Activated CD8-positive, alpha-beta memory T cell treated with anti-CD3 and anti-CD28 coated beads, Interleukin-2, amount 50 U/mL, for 4 hours (primary cell): ENCODE data around the gene IPO4.
A peak's percentile ranks its signal among the peaks of the same experiment; 100 is the strongest.

Source experiments
- DNase-seq: peaks from one replicate; pipeline ENCODE4 v3.0.0-alpha.2; 2020

IPO4 gene

DNA sequence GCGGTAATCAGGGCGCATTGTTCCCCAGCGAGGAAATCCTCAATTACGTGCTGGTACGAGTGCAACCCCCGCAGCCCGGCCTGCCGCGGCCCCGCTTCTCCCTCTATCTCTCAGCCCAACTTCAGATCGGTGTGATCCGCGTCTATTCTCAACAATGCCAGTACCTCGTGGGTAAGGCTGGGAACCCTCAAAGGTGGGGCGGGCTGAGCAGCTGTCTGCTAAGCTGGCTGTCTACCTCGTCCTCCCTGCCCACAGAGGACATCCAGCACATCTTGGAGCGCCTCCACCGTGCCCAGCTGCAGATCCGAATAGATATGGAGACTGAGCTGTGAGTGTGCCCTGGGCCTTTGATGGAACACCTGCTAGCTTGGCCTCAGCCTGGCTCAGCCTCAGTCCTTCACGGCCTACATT lies 15.7 kb downstream of the IPO4 start:
- DNase-seq: no peak

GRCh38 chr14:24172261-24172860 lies 16.3 kb downstream of the IPO4 start:
- no peak for DNase-seq

DNA sequence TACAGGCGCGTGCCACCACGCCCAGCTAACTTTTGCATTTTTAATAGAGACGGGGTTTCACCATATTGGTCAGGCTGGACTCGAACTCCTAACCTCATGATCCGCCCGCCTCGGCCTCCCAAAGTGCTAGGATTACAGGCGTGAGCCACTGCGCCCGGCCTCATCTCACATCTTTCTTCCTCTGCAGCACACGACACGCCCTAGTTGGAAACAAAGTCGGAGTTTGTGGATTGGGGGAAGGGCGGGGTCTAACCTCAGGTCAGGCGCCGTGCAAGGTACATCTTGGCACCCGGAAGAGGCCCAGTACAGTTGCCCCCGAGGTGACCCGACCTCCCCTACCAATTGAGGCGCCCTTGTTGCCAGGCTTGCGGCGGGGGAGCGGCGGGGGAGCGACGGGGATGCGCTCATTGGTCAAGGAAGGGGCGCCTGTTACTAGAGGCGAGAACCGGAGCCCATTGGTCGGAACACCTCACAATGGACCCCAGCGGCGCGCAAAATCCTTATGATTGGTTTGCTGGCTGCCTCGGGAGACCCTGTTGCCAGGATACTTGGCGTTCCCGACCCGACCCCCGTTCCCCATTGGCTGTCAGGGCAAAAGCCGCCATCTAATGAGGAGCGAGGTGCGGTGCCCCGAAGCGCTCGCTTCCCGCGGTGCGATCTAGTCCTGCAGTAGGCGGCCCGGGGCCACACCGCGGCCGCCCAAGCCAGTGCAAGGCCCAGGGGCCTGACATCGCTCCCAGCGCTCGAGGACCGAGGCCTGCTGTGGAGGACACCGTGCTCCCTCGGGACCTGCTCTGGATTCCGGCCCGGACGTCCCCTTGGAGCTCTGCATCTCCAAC lies 17.0 kb downstream of the IPO4 start, which contains the start of gene REC8:
Gene REC8 (plus strand): TSS at position 659 of the 839 bp plus-strand sequence. CDS start 473 bp downstream, outside the sequence.
- peak; percentile 61 for DNase-seq

DNA sequence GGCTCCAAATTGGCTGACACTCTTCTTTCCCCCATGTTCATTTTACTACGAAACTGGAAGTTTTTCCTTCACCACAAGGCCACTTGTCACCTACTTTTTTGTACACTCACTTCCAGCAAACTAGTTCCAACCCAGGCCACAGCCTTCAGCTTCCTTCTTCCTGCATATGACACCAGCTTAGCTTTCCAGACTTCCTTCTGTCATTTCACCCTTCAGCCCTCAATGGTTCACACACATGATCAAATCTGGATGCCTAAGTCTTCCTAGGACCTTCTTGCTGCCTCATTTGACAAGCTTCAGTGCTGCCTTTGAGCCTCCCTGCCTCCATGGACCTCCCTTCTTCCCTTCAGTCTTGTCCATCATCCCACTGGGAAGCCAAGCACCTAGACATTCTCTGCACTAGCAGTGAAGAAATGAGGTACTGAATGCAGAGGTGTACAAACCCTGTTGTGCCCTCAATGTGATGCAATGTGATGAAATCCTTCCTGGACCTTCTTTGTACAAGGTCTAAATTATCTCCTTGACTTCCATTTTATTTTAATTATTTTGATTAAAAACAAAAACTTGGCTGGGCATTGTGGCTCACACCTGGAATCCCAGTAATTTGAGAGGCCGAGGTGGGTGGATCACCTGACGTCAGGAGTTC lies 21.0 kb downstream of the IPO4 start:
- DNase-seq: no peak

DNA sequence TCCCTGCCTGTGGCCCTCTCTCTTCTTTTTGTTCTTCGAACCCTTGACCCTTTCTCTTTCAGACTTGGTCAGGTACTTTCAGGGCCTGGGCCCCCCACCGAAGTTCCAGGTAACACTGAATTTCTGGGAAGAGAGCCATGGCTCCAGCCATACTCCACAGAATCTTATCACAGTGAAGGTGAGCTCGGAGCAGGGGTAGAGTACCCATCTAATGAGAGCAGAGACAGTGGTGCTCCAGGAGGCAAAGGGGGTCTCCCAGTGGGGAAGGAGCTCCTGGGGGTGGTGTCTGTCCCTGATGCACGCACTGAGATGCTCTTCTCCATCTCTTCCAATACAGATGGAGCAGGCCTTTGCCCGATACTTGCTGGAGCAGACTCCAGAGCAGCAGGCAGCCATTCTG lies 22.8 kb downstream of the IPO4 start:
- DNase-seq: no peak

DNA sequence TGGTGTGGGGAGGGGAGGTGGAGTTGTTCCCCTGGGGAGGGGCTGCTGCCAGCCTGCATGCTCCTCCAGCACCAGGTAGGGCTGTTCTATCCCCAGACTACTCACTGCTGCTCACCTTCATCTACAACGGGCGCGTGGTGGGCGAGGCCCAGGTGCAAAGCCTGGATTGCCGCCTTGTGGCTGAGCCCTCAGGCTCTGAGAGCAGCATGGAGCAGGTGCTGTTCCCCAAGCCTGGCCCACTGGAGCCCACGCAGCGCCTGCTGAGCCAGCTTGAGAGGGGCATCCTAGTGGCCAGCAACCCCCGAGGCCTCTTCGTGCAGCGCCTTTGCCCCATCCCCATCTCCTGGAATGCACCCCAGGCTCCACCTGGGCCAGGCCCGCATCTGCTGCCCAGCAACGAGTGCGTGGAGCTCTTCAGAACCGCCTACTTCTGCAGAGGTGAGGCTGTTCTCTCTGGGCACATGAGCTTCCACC lies 24.1 kb downstream of the IPO4 start:
- no peak for DNase-seq

DNA sequence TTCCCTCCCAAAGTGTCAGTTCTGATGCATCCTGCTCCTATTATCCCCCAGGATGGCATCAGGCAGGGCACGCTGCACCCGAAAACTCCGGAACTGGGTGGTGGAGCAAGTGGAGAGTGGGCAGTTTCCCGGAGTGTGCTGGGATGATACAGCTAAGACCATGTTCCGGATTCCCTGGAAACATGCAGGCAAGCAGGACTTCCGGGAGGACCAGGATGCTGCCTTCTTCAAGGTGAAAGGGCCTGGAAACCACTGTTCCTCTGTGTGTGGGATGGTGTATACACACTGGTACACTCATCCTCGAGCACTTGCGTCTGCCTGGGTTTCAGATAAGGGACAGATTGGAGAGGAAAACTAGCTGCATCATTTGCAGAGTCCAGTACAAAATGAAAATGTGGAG lies 26.5 kb downstream of the IPO4 start:
- no peak for DNase-seq

- peak; percentile 98 for DNase-seq
These were observed 27.5 kb downstream of the IPO4 start, which contains the start of gene IRF9 for GRCh38 chr14:24160850-24161804. Gene IRF9 (plus strand): TSS chr14:24161265. CDS start chr14:24162145, 880 bp downstream.

- DNase-seq: no peak
These were observed 28.1 kb downstream of the IPO4 start for GRCh38 chr14:24160499-24160849.

DNA sequence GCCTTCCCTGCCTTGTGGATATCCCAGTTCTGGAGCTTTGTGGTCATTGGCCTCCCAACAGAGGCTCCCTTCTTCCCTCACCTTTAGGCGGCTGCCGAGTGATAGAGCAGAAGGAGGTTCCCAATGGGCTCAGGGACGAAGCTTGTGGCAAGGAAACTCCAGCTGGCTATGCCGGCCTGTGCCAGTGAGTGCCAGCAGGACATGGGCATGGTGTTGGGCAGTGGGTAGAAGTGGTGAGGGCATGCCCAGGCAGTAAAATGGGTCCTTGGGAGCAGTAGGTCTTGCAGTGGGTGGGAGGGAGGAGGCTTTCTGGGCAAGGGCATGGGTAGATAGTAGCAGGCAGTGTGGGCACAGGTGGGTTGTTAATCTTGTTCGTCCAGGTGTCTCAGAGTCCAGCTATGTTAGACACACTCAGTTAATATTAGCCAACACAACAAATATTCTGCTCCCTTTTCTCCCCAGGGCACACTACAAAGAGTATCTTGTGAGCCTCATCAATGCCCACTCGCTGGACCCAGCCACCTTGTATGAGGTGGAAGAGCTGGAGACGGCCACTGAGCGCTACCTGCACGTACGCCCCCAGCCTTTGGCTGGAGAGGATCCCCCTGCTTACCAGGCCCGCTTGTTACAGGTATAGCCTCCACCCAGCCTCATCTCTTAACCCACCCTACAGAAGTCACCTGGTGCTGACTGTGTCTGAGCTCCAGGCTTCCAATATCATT lies 28.7 kb downstream of the IPO4 start:
- DNase-seq: no peak

DNA sequence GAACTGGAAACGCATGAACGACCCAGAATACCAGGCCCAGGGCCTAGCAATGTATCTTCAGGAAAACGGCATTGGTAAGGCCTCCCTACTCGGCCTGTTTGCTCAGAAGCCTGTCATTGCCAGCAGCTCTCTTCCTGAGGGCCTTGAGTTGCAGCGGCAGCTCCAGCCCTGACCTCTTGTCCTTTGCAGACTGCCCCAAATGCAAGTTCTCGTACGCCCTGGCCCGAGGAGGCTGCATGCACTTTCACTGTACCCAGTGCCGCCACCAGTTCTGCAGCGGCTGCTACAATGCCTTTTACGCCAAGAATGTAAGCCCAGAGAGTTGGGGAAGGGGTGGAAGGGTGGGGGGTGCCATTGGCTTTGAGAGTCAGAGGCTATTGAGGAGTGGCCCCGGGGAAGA lies 31.3 kb downstream of the IPO4 start:
- no peak for DNase-seq

- no peak for DNase-seq
These were observed 31.8 kb downstream of the IPO4 start for GRCh38 chr14:24156840-24157239.

GRCh38 chr14:24155100-24155499 lies 33.5 kb downstream of the IPO4 start:
- DNase-seq: no peak

- DNase-seq: no peak
These were observed 37.1 kb downstream of the IPO4 start for GRCh38 chr14:24151404-24152080.

- DNase-seq: no peak
These were observed 37.6 kb downstream of the IPO4 start for GRCh38 chr14:24150993-24151392.

GRCh38 chr14:24150567-24150966 lies 38.0 kb downstream of the IPO4 start:
- no peak for DNase-seq

DNA sequence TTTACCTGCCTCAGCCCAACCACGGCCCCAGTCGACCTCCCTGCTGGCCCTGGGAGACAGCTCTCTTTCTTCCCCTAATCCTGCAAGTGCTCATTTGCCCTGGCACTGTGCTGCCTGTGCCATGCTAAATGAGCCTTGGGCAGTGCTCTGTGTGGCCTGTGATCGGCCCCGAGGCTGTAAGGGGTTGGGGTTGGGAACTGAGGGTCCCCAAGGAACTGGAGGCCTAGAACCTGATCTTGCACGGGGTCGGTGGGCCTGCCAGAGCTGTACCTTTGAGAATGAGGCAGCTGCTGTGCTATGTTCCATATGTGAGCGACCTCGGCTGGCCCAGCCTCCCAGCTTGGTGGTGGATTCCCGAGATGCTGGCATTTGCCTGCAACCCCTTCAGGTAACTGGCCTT lies 38.6 kb downstream of the IPO4 start:
- no peak for DNase-seq

- DNase-seq: no peak
These were observed 39.2 kb downstream of the IPO4 start for GRCh38 chr14:24149302-24149969.

DNA sequence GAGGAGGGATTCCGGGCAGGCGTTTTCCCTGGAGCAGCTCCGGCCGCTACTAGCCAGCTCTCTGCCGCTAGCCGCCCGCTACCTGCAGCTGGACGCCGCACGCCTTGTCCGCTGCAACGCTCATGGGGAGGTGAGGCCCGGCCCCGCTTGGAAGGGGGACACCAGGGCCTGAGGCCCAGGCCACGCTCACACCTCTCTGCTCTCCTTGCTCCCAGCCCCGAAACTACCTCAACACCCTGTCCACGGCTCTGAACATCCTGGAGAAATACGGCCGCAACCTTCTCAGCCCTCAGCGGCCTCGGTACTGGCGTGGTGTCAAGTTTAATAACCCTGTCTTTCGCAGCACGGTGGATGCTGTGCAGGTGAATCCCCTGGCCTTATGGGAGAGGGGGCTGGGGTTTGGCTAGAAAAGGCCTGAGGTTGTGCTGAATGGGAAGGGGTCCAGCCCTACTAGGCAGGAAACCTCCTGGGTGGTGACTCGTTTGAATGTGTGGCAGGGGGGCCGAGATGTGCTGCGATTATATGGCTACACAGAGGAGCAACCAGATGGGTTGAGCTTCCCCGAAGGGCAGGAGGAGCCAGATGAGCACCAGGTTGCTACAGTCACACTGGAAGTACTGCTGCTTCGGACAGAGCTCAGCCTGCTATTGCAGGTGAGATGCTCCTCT lies 40.7 kb downstream of the IPO4 start:
- DNase-seq: no peak
